ENCODE data around the gene CAPN15.

DNA sequence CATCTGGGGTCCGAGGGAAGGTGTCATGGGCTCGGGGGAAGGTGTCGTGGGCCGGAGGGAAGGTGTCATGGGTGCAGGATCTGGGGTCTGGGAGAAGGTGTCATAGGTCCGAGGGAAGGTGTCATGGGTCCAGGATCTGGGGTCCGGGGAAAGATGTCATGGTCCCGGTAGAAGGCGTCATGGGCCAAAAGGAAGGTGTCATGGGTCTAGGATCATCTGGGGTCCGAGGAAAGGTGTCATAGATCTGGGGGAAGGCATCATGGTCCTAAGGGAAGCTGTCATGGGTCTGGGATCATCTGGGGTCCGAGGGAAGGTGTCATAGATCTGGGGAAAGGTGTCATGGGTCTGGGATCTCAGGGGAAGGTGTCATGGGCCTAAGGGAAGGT, 63.3 kb downstream of the CAPN15 start:
- TF ChIP-seq, protein P1, sequence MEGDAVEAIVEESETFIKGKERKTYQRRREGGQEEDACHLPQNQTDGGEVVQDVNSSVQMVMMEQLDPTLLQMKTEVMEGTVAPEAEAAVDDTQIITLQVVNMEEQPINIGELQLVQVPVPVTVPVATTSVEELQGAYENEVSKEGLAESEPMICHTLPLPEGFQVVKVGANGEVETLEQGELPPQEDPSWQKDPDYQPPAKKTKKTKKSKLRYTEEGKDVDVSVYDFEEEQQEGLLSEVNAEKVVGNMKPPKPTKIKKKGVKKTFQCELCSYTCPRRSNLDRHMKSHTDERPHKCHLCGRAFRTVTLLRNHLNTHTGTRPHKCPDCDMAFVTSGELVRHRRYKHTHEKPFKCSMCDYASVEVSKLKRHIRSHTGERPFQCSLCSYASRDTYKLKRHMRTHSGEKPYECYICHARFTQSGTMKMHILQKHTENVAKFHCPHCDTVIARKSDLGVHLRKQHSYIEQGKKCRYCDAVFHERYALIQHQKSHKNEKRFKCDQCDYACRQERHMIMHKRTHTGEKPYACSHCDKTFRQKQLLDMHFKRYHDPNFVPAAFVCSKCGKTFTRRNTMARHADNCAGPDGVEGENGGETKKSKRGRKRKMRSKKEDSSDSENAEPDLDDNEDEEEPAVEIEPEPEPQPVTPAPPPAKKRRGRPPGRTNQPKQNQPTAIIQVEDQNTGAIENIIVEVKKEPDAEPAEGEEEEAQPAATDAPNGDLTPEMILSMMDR (IDR thresholded peaks at IDR 0.05), result no peak
- TF ChIP-seq, protein P2, sequence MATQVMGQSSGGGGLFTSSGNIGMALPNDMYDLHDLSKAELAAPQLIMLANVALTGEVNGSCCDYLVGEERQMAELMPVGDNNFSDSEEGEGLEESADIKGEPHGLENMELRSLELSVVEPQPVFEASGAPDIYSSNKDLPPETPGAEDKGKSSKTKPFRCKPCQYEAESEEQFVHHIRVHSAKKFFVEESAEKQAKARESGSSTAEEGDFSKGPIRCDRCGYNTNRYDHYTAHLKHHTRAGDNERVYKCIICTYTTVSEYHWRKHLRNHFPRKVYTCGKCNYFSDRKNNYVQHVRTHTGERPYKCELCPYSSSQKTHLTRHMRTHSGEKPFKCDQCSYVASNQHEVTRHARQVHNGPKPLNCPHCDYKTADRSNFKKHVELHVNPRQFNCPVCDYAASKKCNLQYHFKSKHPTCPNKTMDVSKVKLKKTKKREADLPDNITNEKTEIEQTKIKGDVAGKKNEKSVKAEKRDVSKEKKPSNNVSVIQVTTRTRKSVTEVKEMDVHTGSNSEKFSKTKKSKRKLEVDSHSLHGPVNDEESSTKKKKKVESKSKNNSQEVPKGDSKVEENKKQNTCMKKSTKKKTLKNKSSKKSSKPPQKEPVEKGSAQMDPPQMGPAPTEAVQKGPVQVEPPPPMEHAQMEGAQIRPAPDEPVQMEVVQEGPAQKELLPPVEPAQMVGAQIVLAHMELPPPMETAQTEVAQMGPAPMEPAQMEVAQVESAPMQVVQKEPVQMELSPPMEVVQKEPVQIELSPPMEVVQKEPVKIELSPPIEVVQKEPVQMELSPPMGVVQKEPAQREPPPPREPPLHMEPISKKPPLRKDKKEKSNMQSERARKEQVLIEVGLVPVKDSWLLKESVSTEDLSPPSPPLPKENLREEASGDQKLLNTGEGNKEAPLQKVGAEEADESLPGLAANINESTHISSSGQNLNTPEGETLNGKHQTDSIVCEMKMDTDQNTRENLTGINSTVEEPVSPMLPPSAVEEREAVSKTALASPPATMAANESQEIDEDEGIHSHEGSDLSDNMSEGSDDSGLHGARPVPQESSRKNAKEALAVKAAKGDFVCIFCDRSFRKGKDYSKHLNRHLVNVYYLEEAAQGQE (IDR thresholded peaks at IDR 0.05), result no peak
- TF ChIP-seq RFX5 (IDR thresholded peaks at IDR 0.05) (no peak), EP300 (IDR thresholded peaks at IDR 0.05) (no peak), MAFK (IDR thresholded peaks at IDR 0.05; ENCODE audit: partially characterized antibody) (no peak), EHMT2 (IDR thresholded peaks at IDR 0.05; ENCODE audit: low read depth) (no peak), HDAC2 (IDR thresholded peaks at IDR 0.05) (no peak), BHLHE40 (IDR thresholded peaks at IDR 0.05; ENCODE audit: low read depth, low read length) (no peak), RAD21 (conservative IDR thresholded peaks at IDR 0.05 in 1 of 2, IDR thresholded peaks at IDR 0.05 in 1 of 2) (no peak), HOXB5 (CRISPR knock-in tag; IDR thresholded peaks at IDR 0.05) (no peak), POLR2AphosphoS2 (conservative IDR thresholded peaks at IDR 0.05; ENCODE audit: low read length) (no peak), POLR2A (IDR thresholded peaks at IDR 0.05; ENCODE audit: low read length) (no peak), CEBPB (IDR thresholded peaks at IDR 0.05) (no peak), TFCP2L1 (CRISPR knock-in tag; IDR thresholded peaks at IDR 0.05) (no peak)
